GM11168 (cell line): ENCODE results near the gene SH3TC2.

Experiments
- in situ Hi-C: fragments of 300-500 bp; cut with MboI; formaldehyde crosslinking; loops from one replicate; pipeline ENCODE4 v1.12.0; 2022; ENCODE audit warnings: low sequenced_read_pairs; ENCODE audit not compliant: unreplicated experiment

Gene SH3TC2

DNA sequence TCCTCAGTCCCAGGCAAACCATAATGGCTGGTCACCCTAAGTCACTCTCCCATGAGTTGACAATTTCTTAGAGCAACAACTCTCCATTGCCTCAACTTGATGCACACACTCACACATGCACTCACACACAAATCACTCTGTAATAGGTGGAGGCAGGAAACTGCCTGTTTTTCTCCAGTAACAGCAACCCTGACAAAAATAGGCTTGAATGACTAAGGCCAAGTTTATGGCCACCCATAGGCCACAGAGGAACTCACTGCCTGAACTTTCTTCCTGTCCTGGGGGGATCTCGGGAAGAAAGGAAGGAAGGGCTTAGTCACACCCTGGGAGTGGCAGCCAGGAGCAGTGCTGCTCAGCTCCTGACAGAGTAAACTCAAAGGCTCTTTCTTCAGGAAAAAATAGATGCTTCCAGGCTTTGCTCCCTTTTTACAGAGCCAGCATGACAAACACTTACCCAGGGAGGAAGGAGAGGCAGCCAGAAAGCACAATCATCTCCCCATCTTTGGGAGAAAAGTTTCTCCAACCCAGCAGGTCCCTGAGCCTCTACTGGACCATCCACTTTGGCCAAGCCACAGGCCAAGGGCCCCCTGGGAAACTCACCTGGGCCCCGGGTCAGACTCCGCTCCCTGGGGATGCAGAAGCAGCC, 368 bp downstream of the SH3TC2 start:
- in situ Hi-C loops, result no loop called here

GRCh38 chr5:149061341-149061740, 1.5 kb downstream of the SH3TC2 start:
- in situ Hi-C loops, result no loop called here

DNA sequence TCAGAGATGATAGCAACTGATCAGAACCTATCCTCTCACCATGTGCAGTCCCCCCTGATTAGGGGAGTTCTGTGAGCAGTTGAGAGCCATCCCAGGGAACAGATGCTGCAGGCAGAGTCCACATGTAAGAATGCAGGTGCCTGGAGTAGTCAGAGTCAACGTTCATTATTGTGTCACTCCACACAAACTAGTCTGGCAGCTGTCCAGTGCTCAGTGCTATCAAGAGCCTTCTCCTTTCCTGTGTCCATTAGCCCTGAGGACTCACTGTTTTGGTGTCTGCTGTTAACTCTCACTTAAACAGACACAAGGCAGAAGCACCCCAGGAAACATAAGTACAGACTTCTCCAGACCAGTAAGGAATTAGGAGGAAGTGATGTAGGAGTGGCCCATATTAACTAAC, 2.5 kb downstream of the SH3TC2 start:
- in situ Hi-C loops, result no loop called here

GRCh38 chr5:149056616-149057165, 6.2 kb downstream of the SH3TC2 start:
- in situ Hi-C loops, result no loop called here

DNA sequence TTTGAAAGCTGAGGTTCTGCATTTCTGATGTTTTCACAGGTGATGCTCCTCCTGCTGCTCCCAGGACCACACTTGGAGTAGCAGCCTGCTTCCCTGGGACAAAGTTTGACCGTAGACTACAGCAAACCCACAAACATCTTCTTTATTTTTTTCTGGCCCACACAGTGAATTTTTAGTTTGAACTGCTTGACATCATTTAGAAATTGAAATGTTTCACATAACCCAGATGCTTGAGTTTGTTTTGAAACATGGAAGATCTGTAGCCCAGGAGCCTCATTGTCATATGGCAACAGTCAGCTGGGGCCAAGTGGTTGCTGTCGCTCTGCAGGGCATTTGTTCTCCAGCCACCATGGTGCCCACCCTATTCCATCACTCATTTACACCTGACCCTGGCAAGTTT, 8.4 kb downstream of the SH3TC2 start:
- in situ Hi-C loops, result no loop called here

GRCh38 chr5:149053072-149053695, 9.7 kb downstream of the SH3TC2 start:
- in situ Hi-C loops, result no loop called here

DNA sequence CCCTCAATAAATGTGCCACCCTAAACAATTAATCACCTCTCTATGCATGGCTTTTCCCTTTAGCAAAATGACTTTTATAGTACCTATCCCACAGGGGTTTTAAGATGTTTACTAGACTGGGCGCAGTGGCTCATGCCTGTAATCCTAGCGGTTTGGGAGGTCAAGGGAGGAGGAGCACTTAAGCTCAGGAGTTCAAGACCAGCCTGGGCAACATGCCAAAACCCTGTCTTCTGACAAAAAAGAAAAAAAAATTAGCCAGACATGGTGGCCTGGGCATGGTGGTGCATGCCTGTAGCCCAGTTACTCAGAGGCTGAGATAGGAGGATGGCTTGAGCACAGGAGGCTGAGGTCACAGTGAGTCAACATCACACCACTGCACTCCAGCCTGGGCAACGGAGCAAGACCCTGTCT, 13.5 kb downstream of the SH3TC2 start:
- in situ Hi-C loops, result no loop called here

- in situ Hi-C loops, result no loop called here
Measured at GRCh38 chr5:149048811-149049210, 14.1 kb downstream of the SH3TC2 start.

DNA sequence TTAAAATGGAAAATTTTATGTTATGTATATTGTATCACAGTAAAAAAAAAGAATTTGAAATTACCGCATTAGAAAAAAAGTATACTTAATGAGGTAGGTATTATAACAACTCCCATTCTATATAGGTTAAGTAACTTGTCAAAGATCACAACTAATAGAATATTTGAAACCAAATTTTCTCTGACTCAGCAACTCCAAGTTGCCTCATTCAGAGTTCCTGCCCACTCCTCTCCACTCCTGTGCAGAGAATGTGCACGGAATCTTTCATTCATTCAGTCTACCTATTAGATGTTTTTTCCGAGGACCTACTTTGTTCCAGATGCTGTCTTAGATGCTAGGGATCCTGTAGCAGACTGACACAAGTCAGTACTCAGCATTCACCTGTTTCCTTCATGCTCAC, 15.4 kb downstream of the SH3TC2 start:
- in situ Hi-C loops, result no loop called here

GRCh38 chr5:149046196-149046829, 16.5 kb downstream of the SH3TC2 start:
- in situ Hi-C loops, result no loop called here

GRCh38 chr5:149045089-149045460, 17.8 kb downstream of the SH3TC2 start:
- in situ Hi-C loops, result no loop called here

GRCh38 chr5:149044453-149045088, 18.3 kb downstream of the SH3TC2 start:
- in situ Hi-C loops, result loop anchor here (5.0 kb wide), 1 partner anchor 307 kb away; no protein-coding TSS in a partner anchor

GRCh38 chr5:149043641-149044040, 19.2 kb downstream of the SH3TC2 start:
- in situ Hi-C loops, result loop anchor here (5.0 kb wide), 1 partner anchor 306 kb away; no protein-coding TSS in a partner anchor

DNA sequence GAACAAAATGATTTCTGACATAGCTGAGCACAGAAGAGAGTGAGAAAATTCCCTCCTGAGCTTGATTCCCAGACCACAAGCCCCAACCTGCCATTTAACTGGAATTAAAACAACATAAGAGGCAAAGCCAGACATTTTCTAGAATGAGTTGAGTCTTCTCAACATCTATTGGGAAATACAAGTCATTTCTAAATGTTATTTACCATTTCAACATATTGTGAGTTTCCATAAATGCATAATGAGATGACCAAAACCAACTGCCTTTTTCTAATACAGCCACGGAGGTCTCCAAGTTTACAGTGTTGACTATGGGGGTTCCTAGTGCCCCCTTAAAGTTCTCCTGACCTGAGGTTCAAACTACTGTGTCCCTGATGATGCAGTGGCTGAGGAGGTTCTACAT, 20.0 kb downstream of the SH3TC2 start:
- in situ Hi-C loops, result loop anchor here (5.0 kb wide), 1 partner anchor 306 kb away; no protein-coding TSS in a partner anchor

GRCh38 chr5:149041242-149041641, 21.6 kb downstream of the SH3TC2 start:
- in situ Hi-C loops, result loop anchor here (5.0 kb wide), 1 partner anchor 304 kb away; no protein-coding TSS in a partner anchor

DNA sequence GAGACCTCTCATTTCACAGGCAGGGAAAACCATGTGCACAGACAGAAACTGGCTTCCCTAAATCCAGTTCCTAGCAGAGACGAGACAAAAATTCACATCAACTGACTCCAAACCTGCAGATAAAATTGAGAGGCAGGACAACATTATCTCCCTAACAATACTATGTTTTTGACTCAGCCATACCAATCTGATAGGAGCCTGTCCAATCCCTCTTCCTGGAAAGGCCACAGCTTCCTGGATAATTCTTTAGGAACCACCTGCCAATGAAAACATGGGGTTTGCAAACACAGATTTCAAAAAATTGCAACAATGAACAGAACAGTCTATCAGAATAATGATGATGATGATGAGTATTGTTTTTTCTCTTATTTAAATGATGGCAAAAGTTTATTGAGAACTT, 22.4 kb downstream of the SH3TC2 start:
- in situ Hi-C loops, result loop anchor here (5.0 kb wide), 1 partner anchor 303 kb away; no protein-coding TSS in a partner anchor

DNA sequence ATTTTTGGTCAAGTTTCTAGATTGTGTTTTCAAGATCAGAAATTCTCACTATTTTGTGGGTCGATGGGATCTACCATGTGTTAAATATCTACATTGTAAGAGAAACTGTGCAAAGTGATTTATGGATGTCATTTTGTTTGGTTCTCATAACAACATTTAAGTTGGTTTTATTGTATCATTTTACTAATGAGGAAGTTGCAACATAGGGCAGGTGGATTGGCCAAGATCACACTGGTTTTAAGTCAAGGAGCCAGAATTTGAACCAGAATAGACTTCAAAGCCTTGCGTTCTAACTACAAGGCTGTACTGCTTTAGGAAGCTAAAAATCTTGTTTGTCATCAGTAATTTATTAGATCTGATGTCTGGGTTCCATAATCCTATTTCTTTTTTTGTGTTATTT, 23.4 kb downstream of the SH3TC2 start:
- in situ Hi-C loops, result no loop called here

- in situ Hi-C loops, result no loop called here
Measured at GRCh38 chr5:149038336-149039080, 24.4 kb downstream of the SH3TC2 start.

- in situ Hi-C loops, result no loop called here
Measured at GRCh38 chr5:149037817-149038216, 25.0 kb downstream of the SH3TC2 start.

DNA sequence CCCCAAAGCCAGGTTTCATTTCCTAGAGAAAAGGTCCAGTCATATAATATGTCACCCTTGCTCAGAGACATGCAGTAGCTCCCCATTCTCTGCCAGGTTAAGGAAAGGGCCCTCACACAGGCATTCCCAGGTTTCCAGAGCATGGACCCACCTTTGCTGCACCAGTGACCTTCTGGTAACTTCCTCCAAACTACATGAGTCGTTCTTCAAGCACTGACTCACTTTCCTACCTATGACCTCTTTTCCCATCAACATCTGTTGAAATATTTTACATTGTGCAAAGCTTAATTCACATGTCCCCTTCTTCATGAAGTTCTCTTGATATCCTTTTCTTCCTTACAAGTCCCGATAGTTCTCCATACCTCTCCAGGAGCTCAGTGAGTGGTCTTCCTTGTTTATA, 25.9 kb downstream of the SH3TC2 start:
- in situ Hi-C loops, result no loop called here
